Calu3 (cell line): Measurements from ENCODE around the gene TRIO. TPM values are rescaled to one million over a fixed set of nuclear protein-coding genes. Genes with fewer than 3 reads are reported as not detected.

Source experiments
- BruUV-seq: library from RNA; stranded (reverse); fragments of 400-500 nt; replicated peaks from 2 replicates; lab custom pipeline; 2021; lab: Mats Ljungman, UMichigan
- CTCF ChIA-PET: fragments of 300-600 bp; sonication (Branson Sonifier 250); formaldehyde crosslinking; loops from one replicate; lab custom pipeline; 2022; ENCODE audit warnings: antibody characterized with exemption; lab: Charles Lee
- DNase-seq: peaks from one replicate; pipeline ENCODE4 v3.0.0; 2022
- H3K27ac Mint-ChIP-seq: one replicate; pipeline ENCODE4 v1.8.0; 2022; ENCODE audit warnings: mixed read lengths; ENCODE audit not compliant: unreplicated experiment
- H3K27me3 Mint-ChIP-seq: one replicate; pipeline ENCODE4 v1.8.0; 2022; ENCODE audit warnings: mixed read lengths; ENCODE audit not compliant: unreplicated experiment
- H3K36me3 Mint-ChIP-seq: one replicate; pipeline ENCODE4 v1.8.0; 2022; ENCODE audit warnings: mild to moderate bottlenecking, moderate library complexity, mixed read lengths; ENCODE audit not compliant: insufficient read depth, unreplicated experiment
- H3K4me1 Mint-ChIP-seq: one replicate; pipeline ENCODE4 v1.8.0; 2022; ENCODE audit warnings: mild to moderate bottlenecking, low read depth, mixed read lengths; ENCODE audit not compliant: unreplicated experiment
- H3K4me3 Mint-ChIP-seq: one replicate; pipeline ENCODE4 v1.8.0; 2022; ENCODE audit warnings: mild to moderate bottlenecking, low read depth, moderate library complexity, mixed read lengths; ENCODE audit not compliant: unreplicated experiment
- H3K9me3 Mint-ChIP-seq: one replicate; pipeline ENCODE4 v1.8.0; 2022; ENCODE audit warnings: low read depth, mixed read lengths; ENCODE audit not compliant: unreplicated experiment
- intact Hi-C: fragments of 100-400 bp; cut with micrococcal nuclease; formaldehyde crosslinking; loops from one replicate; pipeline ENCODE4 v1.10.0; 2022; ENCODE audit not compliant: unreplicated experiment
- total RNA-seq: library from RNA; stranded (reverse); gene quantifications from 2 replicates; pipeline ENCODE4 v1.2.3, GENCODE V29; 2022
- TF ChIP-seq, protein P1 (sequence below): fragments of 200-600 bp; IDR thresholded peaks from one replicate; pipeline ENCODE4 v1.8.0; 2022; ENCODE audit warnings: antibody characterized with exemption; ENCODE audit not compliant: unreplicated experiment

The TRIO gene
- total RNA-seq, 1 experiment from 2014 or later = 183 TPM

DNA sequence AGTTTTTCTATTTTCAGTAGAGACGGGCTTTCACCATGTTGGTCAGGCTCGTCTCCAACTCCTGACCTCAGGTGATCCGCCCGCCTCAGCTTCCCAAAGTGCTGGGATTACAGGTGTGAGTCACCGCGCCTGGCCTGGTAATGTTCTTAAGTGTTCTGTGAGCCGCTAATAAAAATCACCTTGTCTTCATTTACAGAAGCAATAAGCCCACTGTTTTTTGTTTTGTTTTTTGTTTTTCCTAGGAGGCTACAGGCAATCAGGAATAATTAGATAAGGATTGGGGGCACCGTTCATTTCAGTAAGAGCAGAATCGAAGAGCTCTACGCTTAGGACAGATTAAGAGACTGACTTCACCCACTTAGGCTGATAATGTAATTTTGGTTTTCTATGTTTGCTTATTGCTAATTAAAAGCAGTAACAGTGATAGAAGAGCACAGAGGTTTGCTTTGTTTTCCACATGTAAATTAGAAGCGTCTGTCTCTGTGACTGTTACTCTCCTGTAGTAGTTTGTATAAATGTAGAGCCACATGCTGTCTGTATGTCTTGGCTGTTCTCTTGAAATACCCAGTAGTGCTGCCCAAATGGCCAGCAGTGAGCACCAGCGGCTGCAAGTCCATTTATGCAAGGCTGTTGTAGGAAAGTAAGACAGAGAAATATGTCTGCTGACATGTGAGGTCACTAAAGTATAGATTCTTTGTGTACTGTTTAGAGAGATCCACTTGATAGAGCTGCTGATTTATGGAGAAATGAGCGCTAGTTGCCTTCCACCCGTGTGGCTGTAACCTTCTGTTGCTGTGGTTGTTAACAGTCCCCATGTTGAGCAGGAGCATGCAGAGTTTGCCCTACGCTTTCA is 30.5 kb downstream of the TRIO start:
- no peak overlapping the region for H3K4me3 Mint-ChIP-seq
- DNase-seq = no peak
- BruUV-seq = no TSS peak

DNA sequence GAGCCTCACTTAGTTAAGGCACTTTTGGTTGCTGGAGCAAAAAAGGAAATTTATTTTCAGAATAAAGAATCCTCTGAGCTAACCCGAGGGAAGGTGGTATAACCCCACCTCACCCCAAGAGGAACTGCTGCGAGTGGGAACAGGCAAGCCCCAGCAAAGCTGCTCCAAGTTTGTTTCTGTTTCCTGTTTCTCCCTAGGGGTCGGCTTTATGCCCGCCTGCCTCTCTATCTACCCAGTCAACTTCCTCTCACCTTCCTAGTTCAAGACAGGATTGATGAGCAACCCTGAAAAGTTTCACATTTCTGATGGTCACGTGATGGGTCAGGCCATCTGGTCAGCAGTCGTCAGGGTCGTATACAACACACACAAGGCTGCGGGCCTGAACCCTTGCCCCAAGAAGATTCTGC is 31.1 kb downstream of the TRIO start:
- Mint-ChIP-seq H3K4me1 (peaks cover 62% of the 10 kb centered on the region), H3K4me3 (no peak overlapping the region)
- CTCF ChIA-PET = interaction anchor here (0.8 kb wide), 1 partner anchor 18 kb away, joined by 3 read pairs; no protein-coding TSS in a partner anchor

More for the DNA sequence above, 30.5 kb downstream of the TRIO start:
- TF ChIP-seq, protein P1, sequence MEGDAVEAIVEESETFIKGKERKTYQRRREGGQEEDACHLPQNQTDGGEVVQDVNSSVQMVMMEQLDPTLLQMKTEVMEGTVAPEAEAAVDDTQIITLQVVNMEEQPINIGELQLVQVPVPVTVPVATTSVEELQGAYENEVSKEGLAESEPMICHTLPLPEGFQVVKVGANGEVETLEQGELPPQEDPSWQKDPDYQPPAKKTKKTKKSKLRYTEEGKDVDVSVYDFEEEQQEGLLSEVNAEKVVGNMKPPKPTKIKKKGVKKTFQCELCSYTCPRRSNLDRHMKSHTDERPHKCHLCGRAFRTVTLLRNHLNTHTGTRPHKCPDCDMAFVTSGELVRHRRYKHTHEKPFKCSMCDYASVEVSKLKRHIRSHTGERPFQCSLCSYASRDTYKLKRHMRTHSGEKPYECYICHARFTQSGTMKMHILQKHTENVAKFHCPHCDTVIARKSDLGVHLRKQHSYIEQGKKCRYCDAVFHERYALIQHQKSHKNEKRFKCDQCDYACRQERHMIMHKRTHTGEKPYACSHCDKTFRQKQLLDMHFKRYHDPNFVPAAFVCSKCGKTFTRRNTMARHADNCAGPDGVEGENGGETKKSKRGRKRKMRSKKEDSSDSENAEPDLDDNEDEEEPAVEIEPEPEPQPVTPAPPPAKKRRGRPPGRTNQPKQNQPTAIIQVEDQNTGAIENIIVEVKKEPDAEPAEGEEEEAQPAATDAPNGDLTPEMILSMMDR = no peak
- CTCF ChIA-PET = interaction anchor here (0.6 to 0.8 kb wide), 3 partner anchors 17 to 706 kb away, joined by 3 to 4 read pairs (median 3); no protein-coding TSS in a partner anchor
- Mint-ChIP-seq H3K27ac (no peak overlapping the region), H3K27me3 (no peaks in the 10 kb centered on the region), H3K9me3 (no peaks in the 10 kb centered on the region), H3K36me3 (no peaks in the 10 kb centered on the region), H3K4me1 (peaks cover 65% of the 10 kb centered on the region)
- intact Hi-C loops = no loop called here

GRCh38 chr5:14175381-14175780 is 32.2 kb downstream of the TRIO start:
- Mint-ChIP-seq H3K27me3 (no peaks in the 10 kb centered on the region), H3K4me3 (no peak overlapping the region), H3K36me3 (no peaks in the 10 kb centered on the region), H3K9me3 (no peaks in the 10 kb centered on the region), H3K27ac (no peak overlapping the region), H3K4me1 (peaks cover 56% of the 10 kb centered on the region)
- intact Hi-C loops = no loop called here
- TF ChIP-seq, protein P1 = no peak
- CTCF ChIA-PET = no interaction called here
- no peak for DNase-seq
- no TSS peak for BruUV-seq

More for the DNA sequence above, 31.1 kb downstream of the TRIO start:
- no peak for DNase-seq
- TF ChIP-seq, protein P1 = no peak
- intact Hi-C loops = no loop called here
- no peak overlapping the region for H3K27ac Mint-ChIP-seq
- no peaks in the 10 kb centered on the region for H3K27me3 Mint-ChIP-seq
- BruUV-seq = no TSS peak
- H3K9me3 Mint-ChIP-seq = no peaks in the 10 kb centered on the region
- no peaks in the 10 kb centered on the region for H3K36me3 Mint-ChIP-seq

DNA sequence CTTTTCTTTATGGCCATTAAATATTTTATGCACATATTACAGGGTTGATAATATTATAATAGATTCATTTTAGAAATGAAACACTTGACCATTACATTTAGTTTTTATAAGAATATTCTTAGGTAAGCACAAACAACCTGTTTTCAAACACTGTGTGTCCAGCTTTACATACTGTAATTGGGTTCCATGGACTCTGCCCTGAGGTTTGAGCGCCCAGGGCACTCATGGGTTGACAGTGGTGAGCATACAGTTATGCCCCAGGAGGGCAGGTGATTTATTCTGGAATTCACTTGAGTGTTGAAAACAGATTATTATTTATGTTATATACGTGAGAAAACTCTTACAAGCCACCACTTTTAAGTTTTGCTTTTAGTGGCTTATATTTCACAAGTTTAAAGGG is 33.7 kb downstream of the TRIO start:
- CTCF ChIA-PET = no interaction called here
- H3K9me3 Mint-ChIP-seq = no peaks in the 10 kb centered on the region
- peaks cover 54% of the 10 kb centered on the region for H3K4me1 Mint-ChIP-seq
- DNase-seq = no peak
- intact Hi-C loops = no loop called here
- no TSS peak for BruUV-seq
- no peaks in the 10 kb centered on the region for H3K36me3 Mint-ChIP-seq
- TF ChIP-seq, protein P1 = no peak
- no peak overlapping the region for H3K4me3 Mint-ChIP-seq
- no peaks in the 10 kb centered on the region for H3K27me3 Mint-ChIP-seq
- H3K27ac Mint-ChIP-seq = no peak overlapping the region
